ENCODE measurements around the gene ZNF341.

ZNF341 gene

GRCh38 chr20:33701629-33702450 is 30.0 kb upstream of the ZNF341 start:
- in situ Hi-C loops (cut with HindIII; ENCODE audit: low sequenced_read_pairs), result no loop called here

DNA sequence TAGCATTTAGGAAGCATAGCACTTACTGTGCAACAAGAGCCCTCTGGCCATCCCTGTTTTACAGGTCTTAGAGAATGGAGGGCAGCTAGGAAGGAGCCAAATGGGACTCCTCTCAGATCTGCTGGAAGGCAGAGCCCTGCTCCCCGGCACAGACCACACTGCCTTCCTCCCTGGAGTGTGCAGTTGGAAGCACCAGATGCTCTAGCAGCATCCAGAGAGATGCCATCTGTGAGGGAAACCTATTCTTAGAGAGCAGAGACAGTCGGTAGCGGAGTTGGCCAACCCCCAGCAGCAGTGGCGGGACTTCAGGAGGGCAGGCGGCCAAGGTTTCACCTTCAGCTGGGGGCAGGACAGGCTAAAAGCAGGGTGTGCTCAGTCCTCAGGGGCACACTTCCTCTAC is 28.9 kb upstream of the ZNF341 start:
- in situ Hi-C loops (cut with HindIII; ENCODE audit: low sequenced_read_pairs), result no loop called here

DNA sequence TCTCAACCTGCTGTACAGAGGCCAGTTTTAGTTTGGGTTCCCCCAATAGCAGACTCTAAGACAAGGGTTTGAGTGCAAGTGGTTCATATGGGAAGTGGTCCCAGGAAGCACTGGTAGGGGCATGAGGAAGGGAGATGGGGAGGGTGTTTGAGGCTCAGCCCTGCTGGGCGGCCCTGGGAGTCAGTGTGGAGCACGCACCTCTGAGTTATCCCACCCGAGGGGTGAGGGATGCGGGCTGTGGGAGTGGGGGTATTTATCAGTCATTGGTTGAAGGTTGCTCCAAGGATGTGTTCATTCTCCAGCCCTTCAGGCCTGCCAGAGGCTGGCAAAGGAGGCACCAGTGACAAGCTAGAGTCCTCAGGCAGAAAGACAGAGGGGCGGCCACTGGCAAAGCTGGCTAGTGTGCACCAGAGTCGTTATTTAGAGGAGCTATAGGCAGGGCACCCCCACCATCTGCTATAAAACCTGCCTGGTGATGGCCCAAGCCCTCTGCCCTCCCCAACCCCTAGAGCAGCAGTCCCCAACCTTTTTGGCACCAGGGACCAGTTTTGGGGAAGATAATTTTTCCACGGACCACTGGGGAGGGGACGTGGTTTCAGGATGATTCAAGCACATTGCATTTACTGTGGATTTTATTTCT is 28.2 kb upstream of the ZNF341 start:
- in situ Hi-C loops (cut with HindIII; ENCODE audit: low sequenced_read_pairs), result no loop called here

- in situ Hi-C loops (cut with HindIII; ENCODE audit: low sequenced_read_pairs), result no loop called here
Observed at GRCh38 chr20:33704197-33704924, 27.4 kb upstream of the ZNF341 start.

DNA sequence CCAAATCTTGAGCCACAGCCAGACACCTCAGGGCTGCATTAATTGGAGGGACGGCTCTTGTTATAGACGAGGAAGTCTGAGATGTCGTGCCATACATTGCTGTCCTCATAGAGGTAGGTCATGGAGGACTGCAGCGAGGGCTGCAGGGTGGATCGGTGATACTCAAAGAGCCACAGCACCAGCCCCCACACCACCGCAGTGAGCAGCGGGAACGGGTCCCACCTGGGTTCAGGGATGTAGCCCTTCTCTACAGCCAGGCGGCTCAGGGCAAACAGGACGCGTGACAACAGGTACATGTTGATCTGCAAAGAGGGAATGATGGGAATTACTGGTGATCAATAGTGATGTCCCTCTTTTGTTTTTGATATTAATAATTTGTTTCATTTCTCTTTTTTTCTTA is 24.1 kb upstream of the ZNF341 start:
- in situ Hi-C loops (cut with HindIII; ENCODE audit: low sequenced_read_pairs), result no loop called here

DNA sequence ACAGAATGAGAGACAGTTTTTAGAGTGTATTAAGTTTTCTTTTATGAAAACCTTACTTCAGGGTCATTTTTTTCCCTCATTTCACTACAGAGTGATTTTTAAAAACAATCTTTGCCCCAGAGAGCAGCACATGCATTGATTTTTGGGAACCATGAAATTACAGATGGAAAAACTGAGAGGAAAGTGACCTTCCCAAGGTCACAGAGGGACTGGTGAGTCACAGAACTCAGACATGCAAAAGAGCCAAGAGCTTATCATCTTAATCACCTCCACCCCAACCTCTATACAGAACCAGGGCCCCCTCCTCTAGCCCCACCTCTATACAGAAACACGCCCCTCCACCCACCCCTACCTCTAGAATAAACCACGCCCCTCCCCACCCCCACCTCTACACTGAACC is 22.4 kb upstream of the ZNF341 start:
- in situ Hi-C loops (cut with HindIII; ENCODE audit: low sequenced_read_pairs), result no loop called here

- in situ Hi-C loops (cut with HindIII; ENCODE audit: low sequenced_read_pairs), result no loop called here
Observed at GRCh38 chr20:33709905-33710541, 21.8 kb upstream of the ZNF341 start.

GRCh38 chr20:33710681-33711445 is 20.9 kb upstream of the ZNF341 start:
- in situ Hi-C loops (cut with HindIII; ENCODE audit: low sequenced_read_pairs), result no loop called here

GRCh38 chr20:33711446-33711738 is 20.4 kb upstream of the ZNF341 start:
- in situ Hi-C loops (cut with HindIII; ENCODE audit: low sequenced_read_pairs), result no loop called here

- in situ Hi-C loops (cut with HindIII; ENCODE audit: low sequenced_read_pairs), result no loop called here
Observed at GRCh38 chr20:33713865-33714367, 17.9 kb upstream of the ZNF341 start.

DNA sequence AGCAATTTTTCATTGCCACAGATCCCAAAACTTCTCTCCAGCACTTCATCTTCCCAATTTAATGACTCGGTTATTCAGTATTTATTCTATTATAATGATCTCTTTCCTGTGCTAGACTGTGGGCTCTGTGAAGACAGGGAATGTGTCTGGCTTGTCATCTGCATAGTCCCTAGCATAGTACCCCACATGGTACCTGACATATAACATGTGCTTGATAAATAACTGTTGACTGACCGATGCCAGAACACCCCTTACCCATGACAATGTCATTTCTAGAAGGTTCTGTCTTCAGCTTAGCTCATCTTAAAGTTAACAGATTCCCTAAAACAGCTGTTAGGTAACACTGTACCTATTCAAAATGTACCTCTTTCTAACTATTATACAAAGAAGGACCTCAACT is 15.3 kb upstream of the ZNF341 start:
- in situ Hi-C loops (cut with HindIII; ENCODE audit: low sequenced_read_pairs), result no loop called here

- in situ Hi-C loops (cut with HindIII; ENCODE audit: low sequenced_read_pairs), result no loop called here
Observed at GRCh38 chr20:33719277-33719988, 12.4 kb upstream of the ZNF341 start.

DNA sequence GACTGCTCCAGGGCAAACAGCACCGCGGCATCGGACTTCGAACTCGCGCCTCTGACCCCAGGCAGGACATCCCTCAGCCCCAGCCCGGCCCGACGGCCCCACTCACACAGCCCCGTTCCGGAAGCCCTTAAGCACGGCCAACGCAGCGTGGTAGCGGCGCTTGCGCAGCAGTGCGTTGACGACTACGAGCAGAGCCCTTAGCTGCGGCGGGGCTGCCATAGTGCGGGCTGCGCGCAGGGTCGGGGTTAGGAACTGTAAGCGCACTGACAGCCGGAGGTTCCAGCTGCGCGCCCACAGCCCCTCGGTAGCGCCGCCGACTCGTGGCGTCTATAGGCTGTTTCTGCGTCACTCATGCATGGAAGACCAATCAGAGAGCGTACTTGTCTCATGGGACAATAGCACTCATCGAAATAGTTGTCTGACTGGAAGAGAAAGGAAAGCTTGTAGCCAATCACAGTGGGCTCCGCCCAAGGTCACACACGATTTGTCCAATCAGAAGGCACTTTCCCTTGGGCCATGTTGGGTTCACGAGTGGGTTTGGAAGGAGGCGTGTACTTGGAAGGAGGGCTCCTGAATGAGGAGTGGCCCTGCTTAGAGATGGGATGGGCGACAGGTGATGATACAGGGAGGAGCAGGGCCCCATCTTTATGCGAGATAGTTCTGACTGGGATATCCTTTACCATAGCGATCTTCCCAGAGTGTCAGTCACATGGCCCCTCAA is 11.6 kb upstream of the ZNF341 start, which contains the start of gene PXMP4:
Gene PXMP4 (minus strand): TSS at position 322 of the 721 bp plus-strand sequence. CDS start 103 bp downstream, at position 219.
- in situ Hi-C loops (cut with HindIII; ENCODE audit: low sequenced_read_pairs), result no loop called here

- in situ Hi-C loops (cut with HindIII; ENCODE audit: low sequenced_read_pairs), result no loop called here
Observed at GRCh38 chr20:33721391-33722140, 10.2 kb upstream of the ZNF341 start.

GRCh38 chr20:33724439-33725094 is 7.2 kb upstream of the ZNF341 start:
- in situ Hi-C loops (cut with HindIII; ENCODE audit: low sequenced_read_pairs), result no loop called here

- in situ Hi-C loops (cut with HindIII; ENCODE audit: low sequenced_read_pairs), result no loop called here
Observed at GRCh38 chr20:33725607-33726264, 6.1 kb upstream of the ZNF341 start.

GRCh38 chr20:33727115-33727479 is 4.7 kb upstream of the ZNF341 start:
- in situ Hi-C loops (cut with HindIII; ENCODE audit: low sequenced_read_pairs), result no loop called here

- in situ Hi-C loops (cut with HindIII; ENCODE audit: low sequenced_read_pairs), result no loop called here
Observed at GRCh38 chr20:33727806-33728205, 4.0 kb upstream of the ZNF341 start.
